ENCODE measurements around the gene STAB1. TPM values are rescaled to one million over a fixed set of nuclear protein-coding genes. Genes with fewer than 3 reads are reported as not detected.
A peak's percentile ranks its signal among the peaks of the same experiment; 100 is the strongest.
"Not testable (repeated sequence)": the region's sequence is repeated elsewhere in the genome, so short reads cannot be mapped to it uniquely, and the experiment has no call there.

The STAB1 gene
- polyA plus RNA-seq, 4 donors: 2.0 to 72.1 (median 24.4) TPM

GRCh38 chr3:52522651-52523251 is 27.6 kb downstream of the STAB1 start:
- no peak for DNase-seq
- FAIRE-seq: no peak

GRCh38 chr3:52523386-52524257 is 28.5 kb downstream of the STAB1 start:
- no peak overlapping the region for H3K4me3 ChIP-seq (ENCODE audit: low read depth in 1 of 3, low read length in 3 of 3)
- H3K9me3 ChIP-seq (ENCODE audit: control insufficient read depth in 2 of 2, insufficient read depth in 1 of 2, low read depth in 1 of 2, low read length in 1 of 2): no peaks in the 10 kb centered on the region
- WGBS, 3 donors: 93 to 97% (median 93%) methylated on average over 26 of the region's 26 CpGs
- peaks cover 0 to 61% (median under 1%) of the 10 kb centered on the region in 3 donors for H3K36me3 ChIP-seq (ENCODE audit: control insufficient read depth in 3 of 3, insufficient read depth in 2 of 3, low read depth in 1 of 3, low read length in 3 of 3)
- FAIRE-seq (no peak), DNase-seq (no peak)
- peaks cover 0 to under 1% (median 0%) of the 10 kb centered on the region in 3 donors for H3K4me1 ChIP-seq (ENCODE audit: control insufficient read depth in 3 of 3, insufficient read depth in 2 of 3, low read depth in 1 of 3, low read length in 2 of 3)
- no peaks in the 10 kb centered on the region for H3K27me3 ChIP-seq (ENCODE audit: control insufficient read depth in 3 of 3, insufficient read depth in 3 of 3, low read length in 3 of 3)
- H3K27ac ChIP-seq (ENCODE audit: low read depth in 1 of 3, low read length in 2 of 3): no peak overlapping the region

More at GRCh38 chr3:52522651-52523251, 27.6 kb downstream of the STAB1 start:
- H3K36me3 ChIP-seq (ENCODE audit: control insufficient read depth in 3 of 3, insufficient read depth in 2 of 3, low read depth in 1 of 3, low read length in 3 of 3): peaks cover 0 to 56% (median 0%) of the 10 kb centered on the region in 3 donors
- H3K4me3 ChIP-seq (ENCODE audit: low read depth in 1 of 3, low read length in 3 of 3): no peak overlapping the region
- H3K27me3 ChIP-seq (ENCODE audit: control insufficient read depth in 3 of 3, insufficient read depth in 3 of 3, low read length in 3 of 3): no peaks in the 10 kb centered on the region
- peaks cover 0 to 6% (median 0%) of the 10 kb centered on the region in 3 donors for H3K4me1 ChIP-seq (ENCODE audit: control insufficient read depth in 3 of 3, insufficient read depth in 2 of 3, low read depth in 1 of 3, low read length in 2 of 3)
- WGBS, 3 donors: 84 to 91% (median 90%) methylated on average over 14 of the region's 14 CpGs
- no peaks in the 10 kb centered on the region for H3K9me3 ChIP-seq (ENCODE audit: control insufficient read depth in 2 of 2, insufficient read depth in 1 of 2, low read depth in 1 of 2, low read length in 1 of 2)
- H3K27ac ChIP-seq (ENCODE audit: low read depth in 1 of 3, low read length in 2 of 3): no peak overlapping the region

GRCh38 chr3:52524258-52524751 is 29.2 kb downstream of the STAB1 start:
- DNase-seq (no peak), FAIRE-seq (no peak)
- Histone ChIP-seq H3K27me3 (ENCODE audit: control insufficient read depth in 3 of 3, insufficient read depth in 3 of 3, low read length in 3 of 3) (no peaks in the 10 kb centered on the region), H3K9me3 (ENCODE audit: control insufficient read depth in 2 of 2, insufficient read depth in 1 of 2, low read depth in 1 of 2, low read length in 1 of 2) (no peaks in the 10 kb centered on the region), H3K27ac (ENCODE audit: low read depth in 1 of 3, low read length in 2 of 3) (no peak overlapping the region), H3K4me3 (ENCODE audit: low read depth in 1 of 3, low read length in 3 of 3) (no peak overlapping the region), H3K36me3 (ENCODE audit: control insufficient read depth in 3 of 3, insufficient read depth in 2 of 3, low read depth in 1 of 3, low read length in 3 of 3) (peaks cover 0 to 67% (median 2%) of the 10 kb centered on the region in 3 donors), H3K4me1 (ENCODE audit: control insufficient read depth in 3 of 3, insufficient read depth in 2 of 3, low read depth in 1 of 3, low read length in 2 of 3) (no peaks in the 10 kb centered on the region)
- WGBS, 3 donors: 93 to 94% (median 93%) methylated on average over 18 of the region's 18 CpGs

- Histone ChIP-seq H3K27me3 (ENCODE audit: control insufficient read depth in 3 of 3, insufficient read depth in 3 of 3, low read length in 3 of 3) (no peaks in the 10 kb centered on the region), H3K27ac (ENCODE audit: low read depth in 1 of 3, low read length in 2 of 3) (peak overlapping the region in 1 of 3 donors; percentile 18), H3K4me3 (ENCODE audit: low read depth in 1 of 3, low read length in 3 of 3) (no peak overlapping the region), H3K9me3 (ENCODE audit: control insufficient read depth in 2 of 2, insufficient read depth in 1 of 2, low read depth in 1 of 2, low read length in 1 of 2) (no peaks in the 10 kb centered on the region), H3K4me1 (ENCODE audit: control insufficient read depth in 3 of 3, insufficient read depth in 2 of 3, low read depth in 1 of 3, low read length in 2 of 3) (no peaks in the 10 kb centered on the region), H3K36me3 (ENCODE audit: control insufficient read depth in 3 of 3, insufficient read depth in 2 of 3, low read depth in 1 of 3, low read length in 3 of 3) (peaks cover 0 to 70% (median 2%) of the 10 kb centered on the region in 3 donors)
- FAIRE-seq (no peak), DNase-seq (no peak)
- 78 to 87% (median 78%) methylated on average over 31 to 34 of the region's 34 CpGs for WGBS, 3 donors
Observed at GRCh38 chr3:52524752-52525679, 29.9 kb downstream of the STAB1 start.

GRCh38 chr3:52525680-52526561 is 30.8 kb downstream of the STAB1 start:
- Histone ChIP-seq H3K27ac (ENCODE audit: low read depth in 1 of 3, low read length in 2 of 3) (peak overlapping the region in 1 of 3 donors; percentile 18), H3K9me3 (ENCODE audit: control insufficient read depth in 2 of 2, insufficient read depth in 1 of 2, low read depth in 1 of 2, low read length in 1 of 2) (no peaks in the 10 kb centered on the region), H3K36me3 (ENCODE audit: control insufficient read depth in 3 of 3, insufficient read depth in 2 of 3, low read depth in 1 of 3, low read length in 3 of 3) (peaks cover 0 to 76% (median 2%) of the 10 kb centered on the region in 3 donors), H3K4me1 (ENCODE audit: control insufficient read depth in 3 of 3, insufficient read depth in 2 of 3, low read depth in 1 of 3, low read length in 2 of 3) (no peaks in the 10 kb centered on the region), H3K4me3 (ENCODE audit: low read depth in 1 of 3, low read length in 3 of 3) (no peak overlapping the region), H3K27me3 (ENCODE audit: control insufficient read depth in 3 of 3, insufficient read depth in 3 of 3, low read length in 3 of 3) (no peaks in the 10 kb centered on the region)
- WGBS, 3 donors: 84 to 87% (median 85%) methylated on average over 9 of the region's 9 CpGs
- DNase-seq (no peak), FAIRE-seq (no peak)

GRCh38 chr3:52526671-52527038 is 31.5 kb downstream of the STAB1 start:
- 95 to 96% (median 95%) methylated on average over 5 of the region's 5 CpGs for WGBS, 3 donors
- not testable (repeated sequence) for H3K9me3 ChIP-seq (ENCODE audit: control insufficient read depth in 2 of 2, insufficient read depth in 1 of 2, low read depth in 1 of 2, low read length in 1 of 2); H3K4me1 ChIP-seq (ENCODE audit: control insufficient read depth in 3 of 3, insufficient read depth in 2 of 3, low read depth in 1 of 3, low read length in 2 of 3); FAIRE-seq; H3K4me3 ChIP-seq (ENCODE audit: low read depth in 1 of 3, low read length in 3 of 3); DNase-seq; H3K27ac ChIP-seq (ENCODE audit: low read depth in 1 of 3, low read length in 2 of 3); H3K27me3 ChIP-seq (ENCODE audit: control insufficient read depth in 3 of 3, insufficient read depth in 3 of 3, low read length in 3 of 3)
- peaks cover 0 to 77% (median 2%) of the 10 kb centered on the region in 3 donors for H3K36me3 ChIP-seq (ENCODE audit: control insufficient read depth in 3 of 3, insufficient read depth in 2 of 3, low read depth in 1 of 3, low read length in 3 of 3)

- Histone ChIP-seq H3K36me3 (ENCODE audit: control insufficient read depth in 3 of 3, insufficient read depth in 2 of 3, low read depth in 1 of 3, low read length in 3 of 3) (peaks cover 0 to 76% (median 2%) of the 10 kb centered on the region in 3 donors), H3K27me3 (ENCODE audit: control insufficient read depth in 3 of 3, insufficient read depth in 3 of 3, low read length in 3 of 3) (no peaks in the 10 kb centered on the region), H3K9me3 (ENCODE audit: control insufficient read depth in 2 of 2, insufficient read depth in 1 of 2, low read depth in 1 of 2, low read length in 1 of 2) (no peaks in the 10 kb centered on the region), H3K27ac (ENCODE audit: low read depth in 1 of 3, low read length in 2 of 3) (no peak overlapping the region), H3K4me1 (ENCODE audit: control insufficient read depth in 3 of 3, insufficient read depth in 2 of 3, low read depth in 1 of 3, low read length in 2 of 3) (peaks cover 0 to 2% (median 0%) of the 10 kb centered on the region in 3 donors), H3K4me3 (ENCODE audit: low read depth in 1 of 3, low read length in 3 of 3) (no peak overlapping the region)
- DNase-seq (no peak), FAIRE-seq (no peak)
- WGBS, 3 donors: 94 to 95% (median 94%) methylated on average over 14 of the region's 14 CpGs
Observed at GRCh38 chr3:52527039-52527731, 32.0 kb downstream of the STAB1 start.
